Brain microvascular endothelial cell (primary cell): ENCODE measurements around the gene HES3.

Experiments
- DNase-seq: peaks from one replicate; pipeline ENCODE4 v3.0.0-alpha.2; 2020
- H3K27ac ChIP-seq: fragments of 250-450 bp; sonication (Bioruptor Pico); 2 replicates; pipeline ENCODE4 v1.5.1; 2020; ENCODE audit warnings: mild to moderate bottlenecking, moderate library complexity
- H3K27me3 ChIP-seq: fragments of 250-450 bp; sonication (Bioruptor Pico); replicated peaks from 2 replicates; pipeline ENCODE4 v1.5.1; 2020; ENCODE audit warnings: mild to moderate bottlenecking
- H3K36me3 ChIP-seq: fragments of 250-450 bp; sonication (Bioruptor Pico); replicated peaks from 2 replicates; pipeline ENCODE4 v1.5.1; 2020; ENCODE audit warnings: mild to moderate bottlenecking
- H3K4me3 ChIP-seq: 2 replicates; pipeline ENCODE4 v1.5.1; 2011; ENCODE audit warnings: low read depth, mild to moderate bottlenecking, control low read depth, low read length, moderate library complexity
- CTCF ChIP-seq: IDR thresholded peaks from 2 replicates; pipeline ENCODE4 v1.5.1; 2011; ENCODE audit warnings: low read depth, mild to moderate bottlenecking, moderate library complexity, low read length, control low read depth, inconsistent platforms; ENCODE audit errors: missing control alignments
- in situ Hi-C: cut with HindIII; loops from 2 replicates; pipeline ENCODE4 v1.10.0; 2017; ENCODE audit warnings: low sequenced_read_pairs, low pct_ligation_motif_present

Gene HES3

DNA sequence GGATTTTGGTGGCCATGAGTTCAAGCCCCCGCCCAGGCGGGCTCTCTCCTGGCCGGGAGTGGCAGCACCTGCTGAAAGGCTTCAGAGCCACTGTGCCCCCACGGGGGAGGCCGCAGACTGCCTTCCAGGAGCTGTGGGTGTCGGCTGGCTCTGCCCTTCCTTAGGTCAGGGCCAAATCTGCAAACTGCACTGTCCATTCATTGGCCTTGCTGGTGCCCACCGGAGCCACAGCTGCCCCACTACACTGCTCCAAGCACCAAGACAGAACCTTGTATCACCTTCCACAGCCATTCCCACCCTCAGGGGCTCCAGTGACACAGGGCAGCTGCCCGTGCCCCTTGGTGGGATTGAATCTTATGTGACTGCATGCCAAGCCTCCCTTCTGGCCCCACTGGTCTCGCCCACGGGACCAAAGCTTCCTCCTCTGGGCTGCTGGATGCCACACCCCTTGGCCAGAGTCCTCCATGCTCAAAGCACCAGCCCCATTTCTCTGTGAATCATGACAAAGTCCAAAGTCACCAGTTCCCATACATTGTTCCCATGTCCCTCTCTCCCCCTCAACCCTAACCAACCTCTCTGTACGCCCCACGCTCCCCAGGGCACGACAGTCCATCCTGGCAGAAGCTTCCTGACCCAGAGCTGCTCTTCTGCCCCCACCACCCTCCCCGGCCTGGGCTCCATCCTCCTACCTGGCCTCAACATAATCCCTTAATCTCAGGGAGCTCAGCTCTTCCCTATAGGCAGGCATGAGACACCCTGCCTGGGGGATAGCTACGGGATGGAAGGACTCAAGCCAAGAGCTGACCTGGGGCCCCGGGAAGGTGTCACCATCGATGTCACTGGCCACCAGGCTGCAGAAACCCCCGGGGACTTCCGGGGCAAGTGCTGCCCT, 37.8 kb downstream of the HES3 start:
- no peak overlapping the region for H3K27ac ChIP-seq
- TF ChIP-seq CTCF = no peak
- DNase-seq = no peak

DNA sequence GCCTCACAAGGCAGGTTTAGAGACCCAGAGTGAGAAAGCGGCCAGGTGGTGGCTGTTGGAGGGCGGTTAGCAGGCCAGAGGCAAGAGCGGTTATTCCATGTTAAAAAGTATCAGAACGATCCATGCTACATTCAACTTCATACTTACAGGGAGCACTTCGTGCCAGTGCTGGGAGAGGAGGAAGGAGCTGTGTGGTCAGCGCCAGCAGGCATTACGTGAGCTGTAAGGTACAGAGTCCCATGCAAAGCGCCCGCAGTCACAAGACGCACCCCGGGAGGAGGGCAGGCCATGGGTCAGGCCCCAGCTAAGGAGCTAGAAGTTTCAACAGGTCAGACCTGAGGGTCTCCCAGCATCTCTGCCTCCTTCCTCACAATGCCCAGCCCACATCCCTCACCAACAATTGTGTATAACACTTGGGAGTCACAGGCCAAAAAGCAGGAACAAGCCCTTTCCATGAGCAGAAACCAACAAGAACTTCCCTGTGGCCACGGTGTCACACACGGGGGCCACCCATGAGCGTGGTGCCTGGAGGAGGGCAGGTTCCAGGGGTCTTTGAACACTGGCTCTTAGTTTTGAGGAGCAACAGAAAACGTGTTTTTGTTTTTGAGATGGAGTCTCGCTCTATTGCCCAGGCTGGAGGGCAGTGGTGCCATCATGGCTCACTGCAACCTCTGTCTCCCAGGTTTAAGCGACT, 38.7 kb downstream of the HES3 start:
- in situ Hi-C loops = no loop called here
- Histone ChIP-seq H3K4me3 (no peak overlapping the region), H3K27me3 (no peaks in the 10 kb centered on the region), H3K27ac (no peak overlapping the region), H3K36me3 (no peaks in the 10 kb centered on the region)
- TF ChIP-seq CTCF = no peak
- no peak for DNase-seq

More for the DNA sequence above, 37.8 kb downstream of the HES3 start:
- no peak overlapping the region for H3K4me3 ChIP-seq
- no peaks in the 10 kb centered on the region for H3K27me3 ChIP-seq
- H3K36me3 ChIP-seq = no peaks in the 10 kb centered on the region
- in situ Hi-C loops = no loop called here

GRCh38 chr1:6285336-6285735, 41.4 kb downstream of the HES3 start:
- no peak for TF ChIP-seq CTCF
- Histone ChIP-seq H3K36me3 (no peaks in the 10 kb centered on the region), H3K27ac (no peak overlapping the region), H3K4me3 (no peak overlapping the region), H3K27me3 (no peaks in the 10 kb centered on the region)
- in situ Hi-C loops = no loop called here
- DNase-seq = no peak

DNA sequence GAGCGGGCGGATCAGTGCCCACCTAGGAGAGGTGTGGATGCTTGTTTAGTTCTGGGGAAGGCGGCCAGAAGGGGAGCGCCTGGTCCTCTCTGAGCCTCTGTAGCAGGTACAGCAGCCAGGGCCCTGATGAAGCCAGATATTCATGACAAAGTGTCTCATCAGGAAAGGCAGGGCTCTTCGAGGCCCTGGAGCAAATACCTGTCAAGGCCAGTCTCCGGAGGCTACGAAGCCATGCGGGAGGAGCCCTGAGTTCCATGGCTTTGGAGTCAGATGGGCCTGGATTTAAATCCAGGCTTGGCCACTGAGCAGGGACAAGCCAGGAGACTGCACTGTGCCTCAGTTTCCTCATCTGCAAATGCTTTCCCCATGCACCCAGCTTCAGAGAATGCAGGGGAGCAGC, 42.3 kb downstream of the HES3 start:
- TF ChIP-seq CTCF = no peak
- no peak overlapping the region for H3K27ac ChIP-seq
- no peak overlapping the region for H3K4me3 ChIP-seq
- DNase-seq = no peak
- no peaks in the 10 kb centered on the region for H3K27me3 ChIP-seq
- no peaks in the 10 kb centered on the region for H3K36me3 ChIP-seq
- in situ Hi-C loops = no loop called here

DNA sequence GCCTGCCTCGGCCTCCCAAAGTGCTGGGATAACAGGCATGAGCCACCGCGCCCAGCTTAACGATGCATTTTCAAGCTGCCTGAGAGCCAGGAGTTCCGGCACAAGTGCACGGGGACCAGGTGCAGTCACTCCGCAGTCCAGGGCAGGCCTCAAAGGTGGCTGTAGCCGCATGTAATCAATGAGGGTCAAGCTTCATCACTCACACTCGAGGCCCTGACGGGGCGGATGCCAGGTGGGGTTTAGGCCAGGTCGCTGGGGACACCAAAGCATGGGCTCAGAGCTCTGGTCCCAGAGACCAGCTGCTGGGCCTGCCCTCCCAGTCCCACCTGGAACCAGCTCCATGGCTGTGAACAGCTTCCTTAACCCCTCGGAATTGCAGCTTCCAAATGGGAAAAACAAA, 43.0 kb downstream of the HES3 start:
- Histone ChIP-seq H3K36me3 (no peaks in the 10 kb centered on the region), H3K4me3 (no peak overlapping the region), H3K27me3 (no peaks in the 10 kb centered on the region), H3K27ac (no peak overlapping the region)
- in situ Hi-C loops = no loop called here
- DNase-seq = no peak
- TF ChIP-seq CTCF = no peak
